ENCODE measurements around the gene FAM241A.
"Not testable (repeated sequence)": the region's sequence is repeated elsewhere in the genome, so short reads cannot be mapped to it uniquely, and the experiment has no call there.

FAM241A gene

DNA sequence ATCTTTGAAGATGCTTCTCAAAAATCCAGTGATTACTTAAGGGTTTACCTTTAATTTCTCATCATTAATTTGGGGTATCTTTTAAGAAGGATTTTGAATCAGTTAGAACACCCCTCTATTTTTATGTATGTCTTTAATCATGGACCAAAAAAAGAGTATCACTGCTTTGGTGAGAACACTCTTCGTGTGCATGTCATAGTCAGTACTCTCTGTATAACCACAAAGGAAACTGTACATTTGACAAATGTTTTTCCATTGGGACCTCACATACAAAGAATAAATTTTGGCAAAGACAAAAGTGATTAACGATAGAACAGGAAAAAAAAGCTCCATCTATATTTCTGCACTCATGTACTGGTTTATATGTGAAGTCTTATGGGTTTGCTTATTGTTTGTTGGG is 31.3 kb downstream of the FAM241A start:
- DNase-seq: no peak

DNA sequence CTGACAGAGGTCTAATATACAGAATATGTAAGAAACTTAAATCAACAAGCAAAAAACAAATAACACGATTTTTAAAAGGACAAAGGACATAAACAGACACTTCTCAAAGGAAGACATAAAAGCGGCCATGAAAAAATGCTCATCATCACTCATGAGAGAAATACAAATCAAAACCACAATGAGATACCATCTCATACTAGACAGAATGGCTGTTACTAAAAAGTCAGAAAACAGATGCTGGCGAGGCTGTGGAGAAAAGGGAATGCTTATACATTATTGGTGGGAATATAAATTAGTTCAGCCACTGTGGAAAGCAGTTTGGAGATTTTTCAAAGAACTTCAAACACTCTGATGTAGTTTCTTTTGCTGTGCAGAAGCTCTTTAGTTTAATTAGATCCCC is 33.5 kb downstream of the FAM241A start:
- not testable (repeated sequence) for DNase-seq

DNA sequence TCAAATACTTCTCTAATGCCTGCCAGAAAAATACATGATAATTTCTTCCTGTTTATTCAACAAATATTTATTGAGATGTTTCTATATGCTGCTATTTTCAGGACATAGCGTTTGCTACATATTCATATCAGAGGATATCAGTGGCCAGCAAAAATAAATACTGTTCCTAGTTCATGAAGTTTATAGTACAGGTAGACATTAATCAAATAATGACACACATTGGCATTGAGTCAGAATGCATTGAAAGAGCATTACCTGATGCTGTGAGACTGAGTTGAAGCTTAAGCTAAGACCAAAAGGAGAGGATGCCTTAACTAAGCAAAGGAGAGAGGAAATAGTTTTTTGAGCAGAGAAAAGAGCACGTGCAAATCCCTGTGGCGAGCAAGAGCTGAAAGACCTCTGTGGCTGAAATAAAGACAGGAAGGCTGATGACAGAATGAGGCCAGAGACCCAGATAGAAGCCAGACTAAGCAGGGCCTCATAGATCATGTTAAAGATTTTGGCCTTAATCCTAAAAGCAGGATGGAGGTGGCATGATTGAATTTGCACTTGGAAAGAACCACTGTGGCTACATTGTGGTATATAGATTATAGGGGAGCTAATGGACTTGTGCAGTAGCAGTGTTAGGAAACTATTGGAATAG is 36.2 kb downstream of the FAM241A start:
- no peak for DNase-seq

DNA sequence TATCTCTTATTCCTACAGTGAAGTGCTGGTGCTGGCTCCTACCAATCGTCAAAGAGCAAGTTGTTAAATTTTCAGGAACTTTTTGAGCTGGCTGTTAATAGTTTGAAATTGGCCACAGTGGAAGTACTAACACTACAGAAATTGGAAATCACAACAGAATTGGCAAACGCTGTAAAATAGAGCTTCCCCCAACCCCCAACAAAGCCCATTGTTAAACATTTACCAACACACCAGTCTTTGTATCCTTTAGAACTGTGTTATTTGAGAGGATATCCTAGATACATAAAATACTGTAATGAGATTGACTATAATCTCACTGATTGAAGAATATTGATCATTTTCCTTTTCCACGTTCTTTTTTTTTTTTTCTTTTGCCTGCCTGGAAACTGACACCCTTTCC is 37.4 kb downstream of the FAM241A start:
- DNase-seq: no peak

DNA sequence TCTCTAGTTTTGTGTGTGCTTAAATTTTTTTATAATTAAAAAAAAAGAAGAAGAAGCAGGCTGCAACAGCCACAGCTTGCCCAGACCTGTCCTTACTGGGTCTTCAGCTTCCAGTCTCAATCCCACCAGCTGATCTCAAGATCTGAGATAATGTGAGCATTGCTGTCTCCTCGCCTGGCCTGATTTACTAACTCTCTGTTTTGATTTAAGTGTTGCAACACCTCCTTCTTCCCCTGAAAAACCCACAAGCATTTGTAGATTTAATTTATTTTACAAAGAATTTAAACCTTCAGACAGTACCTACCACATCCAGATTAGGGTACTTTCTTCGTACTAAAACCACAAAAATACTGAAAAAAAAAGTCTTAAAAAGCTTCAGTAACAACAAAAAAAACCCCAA is 38.0 kb downstream of the FAM241A start:
- no peak for DNase-seq

DNA sequence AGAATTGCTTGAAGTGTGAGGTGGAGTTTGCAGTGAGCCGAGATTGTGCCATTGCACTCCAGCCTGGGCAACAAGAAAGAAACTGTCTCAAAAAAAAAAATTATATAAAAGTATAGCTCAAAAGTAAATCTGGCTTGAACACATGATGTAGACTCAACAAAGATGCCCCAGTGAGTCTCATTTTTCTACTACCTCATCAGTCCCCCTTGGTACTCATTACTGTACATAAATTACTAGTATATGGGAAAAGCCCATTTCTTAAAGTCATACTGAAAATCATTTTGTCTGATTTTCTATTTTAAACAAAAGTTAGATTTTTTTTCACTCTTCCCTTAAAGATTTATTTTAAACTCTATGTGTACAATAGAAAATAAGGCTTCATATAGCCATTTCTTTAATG is 39.2 kb downstream of the FAM241A start:
- DNase-seq: no peak

DNA sequence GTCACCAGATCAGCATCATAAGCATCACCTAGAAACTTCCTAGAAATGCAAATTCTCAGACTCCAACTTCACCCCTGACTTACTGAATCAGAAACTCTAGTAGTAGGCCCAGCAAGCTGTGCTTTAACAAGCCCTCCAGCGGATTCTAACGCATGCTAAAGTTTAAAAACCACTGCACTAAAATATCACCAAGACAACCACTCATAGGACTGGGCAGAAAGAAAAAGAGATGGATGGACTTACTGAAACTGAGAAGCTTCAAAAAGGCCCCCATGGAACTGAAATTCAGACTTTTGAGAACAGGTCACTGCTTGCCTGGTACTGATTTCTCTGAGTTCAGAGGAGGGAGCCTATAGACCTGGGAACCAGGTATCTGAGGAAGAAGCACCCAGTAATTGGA is 40.1 kb downstream of the FAM241A start:
- no peak for DNase-seq

DNA sequence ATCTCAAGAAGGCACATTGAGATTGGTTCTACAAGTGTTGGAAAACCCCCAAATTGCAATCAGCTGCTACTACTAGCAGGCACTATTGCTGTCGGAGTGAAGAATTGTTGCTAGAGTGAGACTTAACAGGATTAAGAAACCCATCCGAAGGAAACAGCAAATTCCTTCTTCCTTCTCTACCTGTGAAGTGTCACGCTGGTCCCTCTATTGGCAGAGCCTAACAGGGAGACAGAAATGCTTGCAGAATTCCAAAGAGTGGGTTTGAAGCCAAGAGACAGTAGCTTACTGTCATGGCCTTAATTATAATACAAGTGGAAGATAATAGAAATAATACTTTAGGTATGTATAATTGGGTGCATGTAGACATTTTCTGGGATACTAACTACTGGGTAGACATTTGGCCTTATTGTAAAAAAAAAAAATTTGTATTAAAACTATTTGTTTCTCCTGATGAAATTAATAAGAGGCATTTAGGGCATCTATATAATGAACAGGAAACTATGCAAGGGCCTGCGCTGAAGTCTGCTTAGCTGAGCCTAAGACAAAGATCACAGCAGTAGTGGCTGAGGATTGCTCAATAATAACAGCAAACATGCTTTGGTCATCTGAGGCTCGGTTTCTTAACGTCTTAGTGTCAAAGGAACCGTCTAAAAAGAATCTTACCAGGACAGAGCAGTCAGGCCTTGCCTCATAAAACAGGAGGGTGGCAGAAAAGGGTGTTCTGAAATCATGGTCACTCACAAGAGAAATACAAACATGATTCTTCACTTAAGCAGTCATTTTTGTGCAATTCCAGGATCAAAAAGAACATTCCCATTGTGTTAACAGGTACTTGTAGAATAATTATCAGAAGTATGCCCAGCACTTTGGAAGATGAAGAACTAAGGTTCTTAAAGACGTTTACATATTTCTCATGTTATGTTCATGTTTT is 40.8 kb downstream of the FAM241A start:
- no peak for DNase-seq

DNA sequence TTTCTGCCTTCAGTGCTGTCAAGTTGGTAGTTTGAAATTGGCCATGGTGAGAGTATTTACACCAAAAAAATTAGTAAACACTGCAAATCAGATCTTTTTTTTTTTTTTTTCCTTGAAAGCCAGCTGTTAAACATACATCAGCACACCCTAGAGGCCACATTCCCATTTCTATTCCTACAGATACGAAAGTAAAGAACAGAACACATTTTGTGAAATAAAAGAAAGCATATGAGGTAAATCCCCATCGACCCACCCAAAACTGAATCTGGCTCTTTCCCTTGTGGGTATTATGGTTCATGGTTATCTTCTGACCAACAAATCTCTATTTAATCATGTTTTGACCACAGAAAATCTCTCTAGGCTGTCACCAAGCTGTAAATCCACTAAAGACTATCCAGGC is 44.5 kb downstream of the FAM241A start:
- no peak for DNase-seq

DNA sequence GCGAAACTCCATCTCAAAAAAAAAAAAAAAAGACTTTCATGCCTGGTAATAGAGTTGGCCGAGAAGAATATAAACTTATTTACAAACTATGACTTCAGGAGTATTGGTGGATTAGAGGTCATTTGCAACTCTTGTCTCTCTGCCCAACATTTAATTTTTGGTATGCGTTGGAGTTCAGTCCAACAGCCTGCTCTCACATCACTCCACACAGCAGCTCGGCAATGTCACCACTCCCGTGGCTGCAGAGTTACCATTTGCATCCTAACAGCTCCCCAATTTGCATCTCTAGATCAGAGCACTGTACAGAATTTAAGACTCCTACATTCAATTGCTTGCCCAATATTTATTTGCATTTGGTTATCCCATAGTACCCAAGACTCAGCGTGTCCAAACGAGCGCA is 45.4 kb downstream of the FAM241A start:
- DNase-seq: no peak

DNA sequence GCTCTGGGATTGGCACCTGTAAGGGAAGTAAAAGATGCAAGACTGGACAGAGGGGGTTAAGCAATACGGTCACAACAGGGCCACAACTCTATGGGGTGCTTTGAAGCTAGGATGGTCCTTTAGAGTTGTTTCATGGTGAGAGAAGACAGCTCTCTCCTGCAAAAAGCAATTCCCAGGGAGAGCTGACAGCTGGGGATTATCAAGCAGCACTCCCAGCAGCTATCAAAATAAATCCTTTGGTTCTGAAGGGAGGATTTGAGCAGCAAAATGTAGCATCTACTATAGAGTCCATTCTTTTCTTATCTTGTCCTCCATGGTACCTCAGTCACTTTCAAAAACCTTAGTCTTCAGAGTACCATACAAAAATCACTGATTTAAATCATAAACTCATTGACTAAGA is 51.2 kb downstream of the FAM241A start:
- no peak for DNase-seq

DNA sequence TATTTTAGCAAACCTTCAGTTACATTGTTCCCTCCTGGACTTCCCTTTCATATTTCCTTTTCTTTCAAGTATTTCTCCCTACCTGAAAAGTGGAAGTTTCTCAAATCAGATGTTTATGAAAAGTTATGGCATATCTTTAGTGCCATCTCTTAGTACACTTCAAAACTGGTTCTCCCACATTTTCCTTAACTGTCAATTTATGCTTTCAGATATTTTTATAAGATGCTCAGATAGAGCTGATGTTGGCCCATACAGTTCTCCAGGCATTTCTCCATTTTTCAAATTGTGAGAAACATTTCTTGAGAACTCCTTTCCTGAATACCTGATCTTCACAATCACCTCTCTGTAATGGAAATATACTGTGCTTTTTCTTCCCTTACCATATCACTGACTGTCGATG is 53.8 kb downstream of the FAM241A start:
- no peak for DNase-seq

DNA sequence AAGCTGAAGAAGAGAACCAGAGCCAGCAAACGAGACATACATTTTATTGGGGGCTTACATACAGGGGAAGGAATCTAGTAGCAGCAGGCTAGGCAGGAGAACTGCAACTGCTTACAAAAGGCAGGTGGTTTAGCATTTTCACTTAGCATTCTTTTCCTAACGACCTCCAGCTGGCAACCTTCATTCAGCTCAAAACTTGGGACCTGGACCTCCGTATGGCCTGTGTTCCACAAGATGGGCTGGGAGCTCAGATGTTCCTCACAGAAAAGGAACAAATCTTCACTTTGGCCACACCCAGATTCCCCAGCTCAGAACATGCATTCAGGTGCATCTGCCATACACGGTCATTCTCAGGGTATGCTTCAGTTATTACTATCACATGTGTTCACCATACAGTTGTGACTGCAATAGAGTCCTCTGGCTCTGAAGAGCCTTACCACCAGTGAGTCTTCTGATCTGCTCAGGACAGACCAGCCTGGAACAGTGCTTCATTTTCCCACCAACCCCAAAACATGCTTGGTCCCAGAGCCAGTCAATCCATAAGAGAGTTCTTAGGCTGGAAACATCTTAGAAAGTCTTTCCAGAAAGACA is 56.8 kb downstream of the FAM241A start:
- no peak for DNase-seq

DNA sequence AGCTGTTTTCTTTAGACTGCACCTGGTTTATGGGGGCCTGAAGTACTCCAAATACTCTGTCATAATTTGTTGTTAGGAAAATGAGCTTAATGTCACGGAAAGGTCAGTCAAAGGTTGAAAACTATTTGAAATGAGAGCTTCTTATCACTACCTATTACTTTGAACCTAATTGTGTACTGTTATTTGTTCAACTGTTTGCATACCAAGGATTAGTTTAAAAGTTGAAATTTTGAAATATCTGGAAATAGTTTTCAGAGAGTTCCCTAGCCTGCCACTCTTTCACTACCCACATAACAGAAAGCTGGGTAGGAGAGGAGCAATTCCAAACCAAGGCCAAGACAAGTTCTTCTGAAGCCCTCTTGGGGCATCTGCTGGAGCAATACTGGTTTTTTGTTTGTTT is 58.3 kb downstream of the FAM241A start:
- no peak for DNase-seq

DNA sequence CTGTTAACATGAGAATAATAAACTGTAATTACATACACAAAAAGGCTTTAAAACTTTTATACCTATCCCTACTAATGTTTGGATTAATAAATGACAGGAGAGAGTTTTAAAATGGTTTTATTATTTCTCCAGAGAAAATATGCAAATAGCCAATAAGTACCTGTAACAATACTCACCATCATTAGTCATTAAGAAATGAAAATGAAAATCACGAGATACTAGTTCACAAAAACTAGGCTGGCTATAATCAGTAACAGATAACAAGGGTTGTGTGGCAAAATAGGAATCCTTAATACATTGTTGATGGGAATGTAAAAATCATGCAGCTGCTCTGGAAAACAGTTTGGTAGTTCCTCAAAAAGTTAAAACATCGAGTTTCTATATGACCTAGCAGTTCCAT is 61.2 kb downstream of the FAM241A start:
- no peak for DNase-seq

DNA sequence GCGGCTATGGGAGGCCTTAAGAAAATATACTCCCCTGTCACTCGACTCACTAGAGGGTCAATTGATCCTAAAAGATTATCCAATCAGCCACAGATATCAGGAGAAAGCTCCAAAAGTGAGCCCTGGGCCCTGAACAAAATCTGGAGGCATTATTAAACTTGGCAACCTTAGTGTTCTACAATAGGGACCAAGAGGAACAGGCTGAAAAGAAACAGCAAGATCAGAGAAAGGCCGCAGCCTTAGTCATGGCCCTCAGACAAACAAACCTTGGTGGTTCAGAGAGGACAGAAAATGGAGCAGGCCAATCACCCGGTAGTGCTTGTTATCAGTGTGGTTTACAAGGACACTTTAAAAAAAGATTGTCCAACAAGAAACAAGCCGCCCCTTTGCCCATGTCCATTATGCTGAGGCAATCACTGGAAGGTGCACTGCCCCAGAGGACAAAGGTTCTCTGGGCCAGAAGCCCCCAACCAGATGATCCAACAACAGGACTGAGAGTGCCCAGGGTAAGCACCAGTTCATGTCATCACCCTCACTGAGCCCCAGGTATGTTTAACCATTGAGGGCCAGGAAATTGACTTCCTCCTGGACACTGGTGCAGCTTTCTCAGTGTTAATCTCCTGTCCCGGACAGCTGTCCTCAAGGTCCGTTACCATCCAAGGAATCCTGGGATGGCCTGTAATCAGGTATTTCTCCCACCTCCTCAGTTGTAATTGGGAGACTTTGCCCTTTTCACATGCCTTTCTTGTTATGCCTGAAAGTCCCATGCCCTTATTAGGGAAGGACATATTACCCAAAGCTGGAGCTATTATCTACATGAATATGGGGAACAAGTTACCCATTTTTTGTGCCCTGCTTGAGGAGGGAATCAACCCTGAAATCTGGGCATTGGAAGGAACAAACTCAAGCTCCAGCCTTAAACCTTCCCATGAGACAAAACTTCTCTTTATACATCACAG is 63.2 kb downstream of the FAM241A start:
- DNase-seq: not testable (repeated sequence)

DNA sequence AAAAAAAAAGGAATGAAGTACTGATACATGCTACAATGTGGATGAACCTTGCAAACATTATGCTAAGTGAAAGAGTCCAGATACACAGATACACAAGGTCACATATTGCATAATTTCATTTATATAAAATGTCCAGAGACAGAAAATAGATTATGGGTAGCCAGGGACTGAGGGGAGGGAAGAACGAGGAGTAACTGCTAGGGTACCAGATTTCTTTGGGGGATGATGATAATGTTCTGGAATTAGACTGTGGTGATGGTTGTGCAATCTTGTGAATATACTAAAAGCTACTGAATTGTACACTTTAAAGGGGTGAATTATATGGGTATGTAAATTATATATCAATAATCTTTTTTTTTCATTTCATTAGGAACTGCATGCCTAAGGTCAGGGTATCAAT is 65.5 kb downstream of the FAM241A start:
- no peak for DNase-seq

DNA sequence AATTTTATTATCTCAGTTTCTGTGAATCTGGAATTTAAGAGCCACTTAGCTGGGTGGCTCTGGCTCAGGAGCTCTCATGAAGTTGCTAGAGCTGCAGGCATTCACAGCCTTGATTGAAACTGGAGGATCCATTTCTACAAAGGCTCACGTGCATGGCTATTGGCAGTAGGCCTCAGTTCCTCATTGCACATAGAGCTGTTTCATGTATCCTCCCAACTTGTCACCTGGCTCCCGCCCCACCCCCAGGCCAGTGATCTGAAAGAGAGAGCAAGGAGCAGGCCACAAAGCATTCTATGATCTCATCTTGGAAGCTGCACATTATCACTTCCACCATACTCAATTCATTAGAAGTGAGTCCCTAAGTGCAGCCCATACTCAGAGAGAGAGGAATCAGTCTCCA is 67.8 kb downstream of the FAM241A start:
- no peak for DNase-seq

DNA sequence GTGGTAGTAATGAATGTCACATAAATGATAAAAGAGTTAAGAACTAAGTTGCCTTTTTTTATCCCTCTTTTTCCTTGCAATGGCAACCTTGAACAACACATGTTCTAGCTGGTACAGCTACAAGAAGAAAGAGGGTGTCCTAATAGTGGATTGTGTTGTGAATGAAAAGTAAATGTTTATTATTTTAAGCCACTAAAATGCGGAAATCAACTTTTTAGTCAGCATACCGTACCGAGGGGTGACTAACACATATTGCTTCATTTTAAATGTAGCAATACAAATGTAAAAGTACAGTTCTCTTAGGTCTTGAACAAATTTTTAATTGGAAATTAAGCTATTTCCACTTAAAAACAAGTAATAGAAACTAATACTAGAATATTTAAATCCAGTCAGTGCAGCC is 68.6 kb downstream of the FAM241A start:
- DNase-seq: no peak

DNA sequence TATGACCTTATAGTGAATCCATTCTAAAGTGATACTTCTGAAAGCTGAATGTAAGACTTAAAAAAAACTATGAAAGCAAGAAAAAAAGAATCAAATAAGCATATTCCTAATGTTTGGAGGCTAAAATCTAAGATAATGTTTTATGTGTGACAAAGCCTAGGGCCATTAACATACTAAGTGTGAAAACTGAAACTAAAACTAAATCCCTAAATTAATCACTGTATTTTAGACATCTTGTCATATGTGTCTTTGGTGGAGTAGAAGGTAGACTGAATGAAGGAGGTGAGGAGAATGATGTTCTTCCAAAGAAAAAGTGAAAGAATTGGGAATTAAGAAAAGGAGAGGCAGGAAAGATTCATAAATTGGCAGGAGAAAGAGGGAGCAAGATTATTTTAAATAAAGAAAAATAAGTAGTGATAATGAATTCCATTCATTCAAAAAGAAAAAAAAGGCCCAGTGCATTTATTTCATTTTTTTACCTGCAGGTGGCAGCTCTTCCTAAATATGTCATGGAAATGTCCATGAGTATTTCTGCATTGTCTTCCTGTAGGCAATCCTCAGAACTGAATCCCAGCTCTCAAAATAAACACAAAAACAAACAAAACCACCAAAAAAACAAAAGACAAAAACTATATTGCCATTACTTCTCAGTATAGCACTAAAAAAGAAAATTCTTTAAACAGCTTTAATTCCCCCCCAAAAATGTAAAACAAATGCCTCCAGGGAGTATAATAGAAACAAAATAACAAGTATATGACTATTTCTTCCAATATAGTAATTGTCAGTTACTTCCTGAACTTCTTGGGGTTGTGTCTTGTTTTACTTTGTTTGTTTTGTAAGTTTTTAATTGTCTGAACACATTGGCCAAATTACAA is 69.4 kb downstream of the FAM241A start:
- no peak for DNase-seq

DNA sequence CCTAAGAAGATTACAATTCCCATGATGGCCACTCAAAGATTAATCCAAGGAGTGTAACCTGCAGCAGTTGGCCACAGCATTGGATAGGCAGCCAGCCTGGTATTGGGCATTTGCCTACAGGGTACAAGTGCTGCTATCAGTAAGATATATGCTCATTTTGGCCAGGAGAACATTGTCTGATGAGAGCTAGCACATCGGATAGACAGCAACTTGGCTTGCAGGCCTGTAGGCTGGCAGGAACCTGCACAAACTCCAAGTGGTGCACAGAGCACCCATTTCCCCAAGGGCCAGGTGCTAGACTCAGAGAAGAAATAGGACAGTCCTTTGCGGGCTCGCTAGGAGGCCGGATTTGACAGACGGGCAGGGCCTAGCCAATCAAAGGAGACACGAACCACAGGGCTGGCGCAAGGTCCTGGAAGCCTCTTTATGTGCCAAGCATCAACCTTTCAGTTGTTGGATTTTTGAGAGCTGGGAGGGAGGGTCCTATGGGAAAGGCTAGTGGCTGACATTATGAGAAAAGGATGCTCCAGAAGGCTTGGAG is 74.6 kb downstream of the FAM241A start:
- DNase-seq: no peak

Data from KG1 (cell line).